ENCODE results near the gene ACAD11. TPM values are rescaled to one million over a fixed set of nuclear protein-coding genes. Genes with fewer than 3 reads are reported as not detected.
"Not testable (repeated sequence)": the region's sequence is repeated elsewhere in the genome, so short reads cannot be mapped to it uniquely, and the experiment has no call there.

Gene ACAD11
- total RNA-seq, 4 donors from 2014 or later: 9.1 to 20.1 (median 16.0) TPM

DNA sequence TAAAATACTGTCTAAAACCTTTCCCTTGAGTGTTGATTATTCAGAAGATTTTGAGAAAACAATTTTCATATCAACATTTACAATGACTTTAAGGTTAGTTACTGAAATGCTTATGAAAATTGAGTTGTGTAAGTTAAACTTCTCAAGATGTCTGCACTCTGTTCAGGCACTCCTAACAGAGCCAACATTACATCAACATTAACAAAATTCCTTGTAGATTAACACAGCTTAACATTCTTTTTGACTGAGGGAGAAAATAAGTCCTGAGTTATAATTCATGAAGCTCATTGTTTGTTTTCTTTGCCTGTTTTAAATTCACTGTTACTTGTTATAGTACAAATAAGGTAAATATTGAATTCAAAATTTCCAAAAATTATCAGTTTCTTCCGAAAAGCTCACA is 53.5 kb downstream of the ACAD11 start:
- WGBS, 2 donors: 81 to 88% methylated on average over 1 of the region's 1 CpG
- TF ChIP-seq POLR2A (IDR thresholded peaks at IDR 0.05) (no peak), CTCF (IDR thresholded peaks at IDR 0.05) (no peak)
- no peak overlapping the region for H3K4me3 ChIP-seq (ENCODE audit: low read depth, poor library complexity, severe bottlenecking)
- intact Hi-C loops (cut with DNase I; ENCODE audit: low total_unique reads): no loop called here
- DNase-seq (ENCODE audit: low spot score in 2 of 2): no peak

DNA sequence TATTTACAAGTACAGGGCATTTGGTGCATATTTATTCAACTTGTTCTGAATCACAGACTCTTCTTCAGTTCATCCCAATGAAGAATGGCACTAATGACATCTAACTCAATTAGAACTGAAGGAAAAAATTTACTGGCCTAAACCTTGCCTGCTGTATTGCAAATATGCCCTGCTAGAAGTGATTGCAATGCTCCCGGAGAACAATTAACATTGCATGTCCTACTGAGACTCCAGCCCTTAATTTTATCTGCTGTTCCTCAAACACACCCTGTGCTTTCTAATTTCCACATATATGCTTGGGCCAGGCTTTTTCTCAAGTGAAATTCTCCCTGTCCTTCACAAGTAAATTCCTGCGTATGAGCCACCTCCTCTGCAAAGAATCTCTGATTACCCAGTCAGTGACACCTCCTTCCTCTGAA is 54.2 kb downstream of the ACAD11 start:
- H3K4me3 ChIP-seq (ENCODE audit: low read depth, poor library complexity, severe bottlenecking): no peak overlapping the region
- TF ChIP-seq CTCF (IDR thresholded peaks at IDR 0.05): no peak
- no peak for TF ChIP-seq POLR2A (IDR thresholded peaks at IDR 0.05)
- intact Hi-C loops (cut with DNase I; ENCODE audit: low total_unique reads): no loop called here
- DNase-seq (ENCODE audit: low spot score in 2 of 2): no peak
- WGBS, 2 donors: 59 to 63% methylated on average over 2 of the region's 2 CpGs

GRCh38 chr3:132600614-132601013 is 59.0 kb downstream of the ACAD11 start:
- intact Hi-C loops (cut with DNase I; ENCODE audit: low total_unique reads); DNase-seq (ENCODE audit: low spot score in 2 of 2): not testable (repeated sequence)
- WGBS, 2 donors: 80 to 100% methylated on average over 1 of the region's 1 CpG

DNA sequence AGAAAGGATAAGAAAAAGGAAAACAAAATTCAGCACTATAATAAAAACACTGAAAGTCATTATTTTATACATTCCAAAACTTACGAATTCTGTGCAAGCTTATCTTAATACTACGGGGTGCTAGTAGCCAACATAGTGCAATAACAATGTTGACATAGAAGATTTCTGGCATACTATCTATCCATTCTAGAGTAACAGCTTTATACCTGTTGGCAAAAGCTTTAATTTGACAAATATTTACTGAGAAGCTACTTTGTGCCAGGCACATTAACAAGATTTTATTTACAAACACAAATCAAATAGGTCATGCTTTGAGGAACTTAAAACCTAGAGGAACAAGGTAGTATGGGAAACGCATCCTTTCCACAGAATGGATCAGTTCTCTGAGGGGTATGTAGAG is 61.4 kb downstream of the ACAD11 start:
- DNase-seq (ENCODE audit: low spot score in 2 of 2): no peak
- TF ChIP-seq CTCF (IDR thresholded peaks at IDR 0.05) (no peak), POLR2A (IDR thresholded peaks at IDR 0.05) (no peak)
- intact Hi-C loops (cut with DNase I; ENCODE audit: low total_unique reads): no loop called here
- no peak overlapping the region for H3K4me3 ChIP-seq (ENCODE audit: low read depth, poor library complexity, severe bottlenecking)
- 35 to 37% methylated on average over 3 of the region's 3 CpGs for WGBS, 2 donors

More at GRCh38 chr3:132600614-132601013, 59.0 kb downstream of the ACAD11 start:
- not testable (repeated sequence) for H3K4me3 ChIP-seq (ENCODE audit: low read depth, poor library complexity, severe bottlenecking)

DNA sequence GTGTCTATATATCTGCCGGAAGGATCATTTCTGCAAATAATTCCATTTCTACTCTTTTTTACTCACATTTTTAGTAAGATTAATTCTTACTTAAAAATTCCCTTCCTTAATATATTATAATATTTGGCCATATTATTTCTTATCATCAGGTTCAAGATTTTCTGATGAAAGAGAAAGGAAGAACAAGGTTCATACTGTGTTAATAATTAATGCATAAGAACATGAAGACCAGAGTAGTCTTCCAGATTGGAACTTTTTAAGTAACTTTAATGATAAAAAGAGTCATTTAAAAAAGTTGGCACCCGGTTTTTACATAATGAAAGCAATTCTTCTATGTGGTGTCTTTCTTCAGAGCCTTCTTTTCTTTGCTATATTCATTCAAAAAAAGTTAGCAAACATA is 61.9 kb downstream of the ACAD11 start:
- intact Hi-C loops (cut with DNase I; ENCODE audit: low total_unique reads): no loop called here
- 43 to 55% methylated on average over 2 of the region's 2 CpGs for WGBS, 2 donors

GRCh38 chr3:132596816-132597433 is 62.7 kb downstream of the ACAD11 start, which contains the start of gene ACKR4:
ACKR4 (plus strand) TSS chr3:132597270; CDS start chr3:132600398, 3,128 bp downstream.
- no peak for DNase-seq (ENCODE audit: low spot score in 2 of 2)
- 20 to 22% methylated on average over 2 of the region's 2 CpGs for WGBS, 2 donors
- no peak for TF ChIP-seq POLR2A (IDR thresholded peaks at IDR 0.05)
- TF ChIP-seq CTCF (IDR thresholded peaks at IDR 0.05): no peak
- H3K4me3 ChIP-seq (ENCODE audit: low read depth, poor library complexity, severe bottlenecking): no peak within 1 kb of the TSS
- intact Hi-C loops (cut with DNase I; ENCODE audit: low total_unique reads): no loop called here

More for the DNA sequence above, 61.9 kb downstream of the ACAD11 start:
- no peak for DNase-seq (ENCODE audit: low spot score in 2 of 2)
- H3K4me3 ChIP-seq (ENCODE audit: low read depth, poor library complexity, severe bottlenecking): no peak overlapping the region
- TF ChIP-seq POLR2A (IDR thresholded peaks at IDR 0.05) (no peak), CTCF (IDR thresholded peaks at IDR 0.05) (no peak)

Measured in lower leg skin (tissue), 4 donors.